ENCODE data around the gene YJEFN3.
A peak's percentile ranks its signal among the peaks of the same experiment; 100 is the strongest.

Gene YJEFN3

DNA sequence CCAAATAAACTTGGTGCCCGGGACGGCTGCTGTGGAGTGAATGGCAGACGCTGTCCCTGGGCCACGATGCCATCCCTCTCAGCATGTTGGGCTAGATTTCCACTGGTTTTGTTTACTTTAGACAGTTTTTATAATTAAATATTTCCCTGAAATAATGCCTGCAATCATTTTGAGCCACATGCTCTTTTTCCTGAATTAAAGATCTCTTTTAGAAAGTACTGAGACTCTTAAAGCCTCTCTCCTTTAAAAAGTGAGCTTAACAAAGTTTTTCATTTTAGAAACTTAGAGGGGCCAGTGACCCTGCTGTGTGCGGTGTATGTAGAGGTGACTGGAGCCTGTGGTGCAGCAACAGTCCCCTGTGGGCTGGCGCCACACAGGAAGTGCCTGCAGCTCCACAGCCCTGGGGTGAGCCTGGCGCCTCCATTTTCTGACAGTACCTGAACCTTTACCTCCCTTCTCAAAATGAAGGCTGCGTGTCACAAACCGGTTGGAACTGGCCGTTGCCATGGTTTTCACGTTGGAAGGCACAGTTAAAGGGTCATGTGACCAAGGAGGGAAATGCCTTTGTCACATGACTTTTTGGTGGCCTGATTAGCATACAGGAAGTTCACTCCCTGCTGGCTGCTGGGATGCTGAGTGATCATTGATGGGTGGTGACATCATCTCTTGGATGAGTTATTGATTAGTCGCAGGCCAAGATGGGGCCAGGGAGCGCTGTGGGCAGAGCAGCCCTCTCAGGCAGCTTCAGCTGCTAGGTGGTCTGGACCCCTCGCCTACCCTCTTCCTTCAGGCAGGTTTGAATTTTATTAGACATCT is 39.6 kb upstream of the YJEFN3 start:
- H3K27ac ChIP-seq (ENCODE audit: low read length), result no peak overlapping the region
- H3K9me3 ChIP-seq (ENCODE audit: control insufficient read depth, insufficient read depth, low read length), result no peaks in the 10 kb centered on the region
- no CpG with 5 or more reads among the region's 14 CpGs for WGBS (ENCODE audit: insufficient coverage, insufficient read length)
- H3K27me3 ChIP-seq (ENCODE audit: control insufficient read depth, insufficient read depth, low read length), result no peaks in the 10 kb centered on the region
- DNase-seq (ENCODE audit: low read depth, low spot score), result peak; percentile 84
- no peak overlapping the region for H3K4me3 ChIP-seq (ENCODE audit: low read length)
- peaks cover 9% of the 10 kb centered on the region for H3K36me3 ChIP-seq (ENCODE audit: control insufficient read depth, insufficient read depth, low read length)
- peaks cover 4% of the 10 kb centered on the region for H3K4me1 ChIP-seq (ENCODE audit: control insufficient read depth, insufficient read depth, low read length)

DNA sequence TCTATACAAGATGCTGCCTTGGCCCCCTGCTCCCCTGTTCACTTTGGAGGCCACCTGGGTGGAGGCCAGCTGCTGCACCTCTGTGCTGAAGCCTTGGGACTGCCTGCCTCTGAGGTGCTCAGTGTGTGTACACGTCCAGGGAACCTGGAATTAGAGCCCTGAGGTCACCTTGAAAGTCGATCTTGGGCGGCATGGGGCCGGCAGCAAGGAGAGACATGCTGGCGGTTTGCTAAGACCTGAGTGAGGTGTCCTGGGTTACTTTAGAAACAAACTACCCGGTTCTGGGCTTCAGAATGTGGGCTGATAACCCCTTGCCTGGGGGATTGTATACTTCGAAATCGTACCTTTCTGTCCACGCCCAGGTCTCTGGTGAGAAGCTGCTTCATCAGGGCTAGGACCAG is 38.9 kb upstream of the YJEFN3 start:
- peaks cover 4% of the 10 kb centered on the region for H3K4me1 ChIP-seq (ENCODE audit: control insufficient read depth, insufficient read depth, low read length)

DNA sequence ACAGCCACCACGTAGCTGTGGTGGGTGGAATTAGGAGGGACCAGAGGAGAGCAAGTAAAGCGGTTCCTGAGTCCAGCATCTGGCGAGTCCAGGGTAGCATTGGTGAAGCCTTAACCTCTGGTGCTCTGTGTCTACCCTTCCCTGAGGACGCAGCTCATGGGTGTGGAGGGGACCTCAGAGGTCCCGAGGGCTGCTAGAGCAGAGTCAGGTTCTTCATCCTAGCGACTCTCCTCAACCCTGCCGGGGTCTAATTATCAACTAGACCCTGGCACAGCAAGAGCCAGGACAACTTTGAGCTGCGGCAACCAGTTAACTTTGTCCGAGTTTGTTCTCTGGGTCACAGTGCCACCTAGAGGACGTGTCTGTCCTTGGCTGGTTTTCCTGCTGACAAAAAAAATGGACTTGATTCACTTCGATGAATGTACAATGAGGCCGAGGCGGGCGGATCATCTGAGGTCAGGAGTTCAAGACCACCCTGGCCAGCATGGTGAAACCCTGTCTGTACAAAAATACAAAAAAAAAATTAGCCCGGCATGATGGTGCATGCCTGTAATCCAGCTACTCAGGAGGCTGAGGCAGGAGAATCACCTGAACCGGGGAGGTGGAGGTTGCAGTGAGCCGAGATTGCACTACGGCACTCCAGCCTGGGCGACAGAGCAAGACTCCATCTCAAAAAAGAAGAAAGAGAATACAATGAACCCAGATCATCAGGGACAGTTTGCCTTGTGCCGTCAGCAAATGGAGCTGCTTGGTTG is 38.3 kb upstream of the YJEFN3 start:
- Histone ChIP-seq H3K4me3 (ENCODE audit: low read length) (no peak overlapping the region), H3K36me3 (ENCODE audit: control insufficient read depth, insufficient read depth, low read length) (peaks cover 16% of the 10 kb centered on the region), H3K4me1 (ENCODE audit: control insufficient read depth, insufficient read depth, low read length) (peaks cover 4% of the 10 kb centered on the region), H3K9me3 (ENCODE audit: control insufficient read depth, insufficient read depth, low read length) (no peaks in the 10 kb centered on the region), H3K27me3 (ENCODE audit: control insufficient read depth, insufficient read depth, low read length) (no peaks in the 10 kb centered on the region), H3K27ac (ENCODE audit: low read length) (no peak overlapping the region)
- DNase-seq (ENCODE audit: low read depth, low spot score), result peak; percentile 63
- WGBS (ENCODE audit: insufficient coverage, insufficient read length), result no CpG with 5 or more reads among the region's 20 CpGs

More for the DNA sequence above, 38.9 kb upstream of the YJEFN3 start:
- Histone ChIP-seq H3K9me3 (ENCODE audit: control insufficient read depth, insufficient read depth, low read length) (no peaks in the 10 kb centered on the region), H3K36me3 (ENCODE audit: control insufficient read depth, insufficient read depth, low read length) (peaks cover 14% of the 10 kb centered on the region), H3K27me3 (ENCODE audit: control insufficient read depth, insufficient read depth, low read length) (no peaks in the 10 kb centered on the region), H3K27ac (ENCODE audit: low read length) (no peak overlapping the region), H3K4me3 (ENCODE audit: low read length) (no peak overlapping the region)
- no peak for DNase-seq (ENCODE audit: low read depth, low spot score)
- no CpG with 5 or more reads among the region's 9 CpGs for WGBS (ENCODE audit: insufficient coverage, insufficient read length)

DNA sequence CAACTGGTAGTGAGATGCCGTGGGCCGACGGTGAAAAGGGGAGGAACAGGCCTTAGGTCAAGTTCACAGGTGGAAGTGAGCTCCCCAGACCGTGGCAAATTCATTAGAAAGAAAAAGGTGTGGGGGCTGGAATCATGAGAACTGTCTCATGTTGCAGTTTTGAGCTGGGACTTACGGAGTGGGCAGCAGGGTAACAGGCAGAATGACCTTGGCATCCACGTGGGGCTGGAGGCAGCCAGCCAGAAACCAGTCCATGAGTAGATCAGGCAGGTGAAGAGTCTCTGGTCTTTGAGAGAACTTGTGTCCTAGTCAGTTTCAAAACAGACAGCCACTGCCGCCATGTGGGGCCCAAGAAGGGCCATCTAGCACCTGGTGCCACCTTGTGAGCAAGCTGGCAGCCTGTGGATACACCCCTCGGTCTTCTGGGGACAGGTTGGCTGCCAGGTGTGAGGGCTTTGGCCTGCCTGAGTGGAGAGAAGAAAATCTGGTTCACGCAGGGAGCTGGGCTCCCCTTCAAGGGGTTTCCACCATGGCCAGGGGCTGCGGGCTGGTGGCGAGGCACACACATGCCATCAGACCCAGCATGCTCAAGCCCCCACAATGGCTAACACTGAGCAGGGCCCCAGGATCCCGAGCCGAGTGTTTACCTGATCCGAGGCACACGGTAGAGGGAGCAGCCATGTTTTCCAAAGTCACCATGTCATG is 37.2 kb upstream of the YJEFN3 start:
- WGBS (ENCODE audit: insufficient coverage, insufficient read length), result no CpG with 5 or more reads among the region's 15 CpGs
- no peak overlapping the region for H3K27ac ChIP-seq (ENCODE audit: low read length)

DNA sequence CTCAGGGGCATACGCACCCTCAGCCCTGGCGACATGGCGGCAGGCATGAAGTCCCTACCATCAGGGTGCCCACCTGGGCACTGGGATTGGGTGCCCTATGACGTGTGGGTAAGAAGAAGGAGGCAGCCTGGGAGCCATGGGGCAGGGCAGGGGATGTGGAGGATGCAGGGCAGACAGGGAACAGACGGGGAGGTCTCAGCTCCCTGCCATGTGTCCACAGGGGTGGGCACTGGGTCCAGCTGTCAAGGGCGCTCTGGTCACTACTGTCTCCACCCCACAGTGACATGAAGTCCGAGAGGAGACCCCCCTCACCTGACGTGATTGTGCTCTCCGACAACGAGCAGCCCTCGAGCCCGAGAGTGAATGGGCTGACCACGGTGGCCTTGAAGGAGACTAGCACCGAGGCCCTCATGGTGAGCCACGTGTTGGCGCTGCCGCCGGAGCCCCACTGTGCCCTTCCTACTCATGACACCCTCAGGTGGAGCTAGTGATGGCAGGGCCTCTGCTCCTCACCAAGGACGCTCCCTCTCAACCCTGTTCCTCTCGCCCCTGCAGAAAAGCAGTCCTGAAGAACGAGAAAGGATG is 36.6 kb upstream of the YJEFN3 start:
- Histone ChIP-seq H3K36me3 (ENCODE audit: control insufficient read depth, insufficient read depth, low read length) (peaks cover 27% of the 10 kb centered on the region), H3K4me3 (ENCODE audit: low read length) (no peak overlapping the region), H3K9me3 (ENCODE audit: control insufficient read depth, insufficient read depth, low read length) (no peaks in the 10 kb centered on the region), H3K27ac (ENCODE audit: low read length) (no peak overlapping the region), H3K4me1 (ENCODE audit: control insufficient read depth, insufficient read depth, low read length) (peaks cover 4% of the 10 kb centered on the region), H3K27me3 (ENCODE audit: control insufficient read depth, insufficient read depth, low read length) (no peaks in the 10 kb centered on the region)
- no CpG with 5 or more reads among the region's 21 CpGs for WGBS (ENCODE audit: insufficient coverage, insufficient read length)
- no peak for DNase-seq (ENCODE audit: low read depth, low spot score)

More for the DNA sequence above, 37.2 kb upstream of the YJEFN3 start:
- H3K36me3 ChIP-seq (ENCODE audit: control insufficient read depth, insufficient read depth, low read length), result peaks cover 25% of the 10 kb centered on the region
- no peaks in the 10 kb centered on the region for H3K27me3 ChIP-seq (ENCODE audit: control insufficient read depth, insufficient read depth, low read length)
- DNase-seq (ENCODE audit: low read depth, low spot score), result no peak
- no peak overlapping the region for H3K4me3 ChIP-seq (ENCODE audit: low read length)
- peaks cover 4% of the 10 kb centered on the region for H3K4me1 ChIP-seq (ENCODE audit: control insufficient read depth, insufficient read depth, low read length)
- no peaks in the 10 kb centered on the region for H3K9me3 ChIP-seq (ENCODE audit: control insufficient read depth, insufficient read depth, low read length)

DNA sequence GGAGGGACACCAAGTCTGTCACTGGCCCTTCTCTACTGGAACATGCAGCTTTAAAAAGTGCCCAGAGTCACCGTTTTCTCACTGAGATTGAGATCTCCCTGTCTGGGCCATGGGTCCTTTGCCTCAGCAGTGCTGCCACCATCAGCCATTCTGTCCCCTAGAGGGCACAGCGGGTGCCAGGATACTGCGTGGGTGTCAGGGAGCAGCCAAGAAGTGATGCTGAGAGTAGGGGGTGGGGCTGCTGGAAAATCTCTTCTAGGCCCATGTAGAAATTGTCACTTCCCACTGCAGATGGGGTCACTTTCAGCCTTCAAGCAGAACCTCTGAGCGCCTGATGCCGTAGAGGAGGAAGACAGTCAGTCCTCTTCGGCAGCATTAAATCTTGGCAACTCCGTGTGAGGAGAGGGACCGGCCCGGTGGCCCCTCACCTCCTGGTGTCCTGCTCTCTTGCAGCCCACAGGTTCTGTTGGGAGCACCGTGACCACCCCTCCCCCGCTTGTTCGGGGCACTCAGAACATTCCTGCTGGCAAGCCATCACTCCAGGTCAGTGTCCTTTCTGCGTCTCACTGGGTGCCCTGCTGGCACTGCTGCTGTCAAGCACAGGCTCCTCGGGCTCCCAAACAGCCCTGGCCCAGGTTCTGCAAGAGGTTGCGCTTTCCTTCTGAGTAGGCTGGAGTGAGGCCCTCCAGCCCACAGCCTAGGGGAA is 34.7 kb upstream of the YJEFN3 start:
- no peak overlapping the region for H3K4me3 ChIP-seq (ENCODE audit: low read length)
- no peaks in the 10 kb centered on the region for H3K27me3 ChIP-seq (ENCODE audit: control insufficient read depth, insufficient read depth, low read length)
- H3K4me1 ChIP-seq (ENCODE audit: control insufficient read depth, insufficient read depth, low read length), result peaks cover 2% of the 10 kb centered on the region; the same call in 1 of the 2 replicates
- no CpG with 5 or more reads among the region's 15 CpGs for whole genome bisulfite sequencing (ENCODE audit: insufficient coverage, insufficient read length)
- no peak for DNase-seq (ENCODE audit: low read depth, low spot score)
- H3K27ac ChIP-seq (ENCODE audit: low read length), result no peak overlapping the region
- H3K36me3 ChIP-seq (ENCODE audit: control insufficient read depth, insufficient read depth, low read length), result peaks cover 37% of the 10 kb centered on the region
- H3K9me3 ChIP-seq (ENCODE audit: control insufficient read depth, insufficient read depth, low read length), result no peaks in the 10 kb centered on the region

DNA sequence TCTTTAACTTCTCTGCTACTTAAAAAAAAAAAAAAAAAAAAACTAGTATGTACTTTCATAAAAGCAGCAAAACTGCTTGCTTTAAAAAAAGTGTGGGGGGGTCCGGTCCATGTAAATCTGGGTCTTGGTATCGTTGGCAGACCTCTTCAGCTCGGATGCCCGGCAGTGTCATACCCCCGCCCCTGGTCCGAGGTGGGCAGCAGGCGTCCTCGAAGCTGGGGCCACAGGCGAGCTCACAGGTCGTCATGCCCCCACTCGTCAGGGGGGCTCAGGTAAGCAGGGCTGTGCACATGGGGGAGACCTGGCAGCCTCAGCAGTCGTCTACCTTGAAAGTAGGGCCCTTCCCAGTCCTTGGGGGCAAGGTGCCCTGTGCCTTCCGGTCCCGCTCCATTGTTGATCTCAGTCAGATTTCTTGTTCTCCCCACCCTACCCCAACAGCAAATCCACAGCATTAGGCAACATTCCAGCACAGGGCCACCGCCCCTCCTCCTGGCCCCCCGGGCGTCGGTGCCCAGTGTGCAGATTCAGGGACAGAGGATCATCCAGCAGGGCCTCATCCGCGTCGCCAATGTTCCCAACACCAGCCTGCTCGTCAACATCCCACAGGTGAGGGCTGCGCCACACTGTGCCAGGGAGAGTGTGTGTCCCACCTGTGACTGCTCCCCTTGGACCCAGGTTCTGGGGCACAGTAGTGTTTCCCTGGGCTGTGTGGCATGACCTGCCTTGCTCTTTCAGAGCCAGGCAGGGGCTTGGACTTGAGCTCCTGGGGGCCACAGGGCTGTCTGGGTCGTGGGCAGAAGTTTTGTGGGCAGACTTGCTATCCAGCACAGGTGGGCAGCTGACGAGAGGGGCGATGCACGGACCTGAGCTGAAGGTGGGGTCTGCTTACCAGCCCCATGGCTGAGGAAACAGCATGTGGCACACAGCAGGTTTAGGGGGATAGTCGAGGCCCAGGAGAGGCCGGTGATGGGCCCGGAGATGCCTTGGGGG is 32.8 kb upstream of the YJEFN3 start:
- no CpG with 5 or more reads among the region's 30 CpGs for WGBS (ENCODE audit: insufficient coverage, insufficient read length)
- Histone ChIP-seq H3K9me3 (ENCODE audit: control insufficient read depth, insufficient read depth, low read length) (no peaks in the 10 kb centered on the region), H3K4me1 (ENCODE audit: control insufficient read depth, insufficient read depth, low read length) (no peaks in the 10 kb centered on the region), H3K36me3 (ENCODE audit: control insufficient read depth, insufficient read depth, low read length) (peaks cover 50% of the 10 kb centered on the region), H3K27me3 (ENCODE audit: control insufficient read depth, insufficient read depth, low read length) (no peaks in the 10 kb centered on the region), H3K27ac (ENCODE audit: low read length) (no peak overlapping the region), H3K4me3 (ENCODE audit: low read length) (no peak overlapping the region)
- DNase-seq (ENCODE audit: low read depth, low spot score), result no peak

DNA sequence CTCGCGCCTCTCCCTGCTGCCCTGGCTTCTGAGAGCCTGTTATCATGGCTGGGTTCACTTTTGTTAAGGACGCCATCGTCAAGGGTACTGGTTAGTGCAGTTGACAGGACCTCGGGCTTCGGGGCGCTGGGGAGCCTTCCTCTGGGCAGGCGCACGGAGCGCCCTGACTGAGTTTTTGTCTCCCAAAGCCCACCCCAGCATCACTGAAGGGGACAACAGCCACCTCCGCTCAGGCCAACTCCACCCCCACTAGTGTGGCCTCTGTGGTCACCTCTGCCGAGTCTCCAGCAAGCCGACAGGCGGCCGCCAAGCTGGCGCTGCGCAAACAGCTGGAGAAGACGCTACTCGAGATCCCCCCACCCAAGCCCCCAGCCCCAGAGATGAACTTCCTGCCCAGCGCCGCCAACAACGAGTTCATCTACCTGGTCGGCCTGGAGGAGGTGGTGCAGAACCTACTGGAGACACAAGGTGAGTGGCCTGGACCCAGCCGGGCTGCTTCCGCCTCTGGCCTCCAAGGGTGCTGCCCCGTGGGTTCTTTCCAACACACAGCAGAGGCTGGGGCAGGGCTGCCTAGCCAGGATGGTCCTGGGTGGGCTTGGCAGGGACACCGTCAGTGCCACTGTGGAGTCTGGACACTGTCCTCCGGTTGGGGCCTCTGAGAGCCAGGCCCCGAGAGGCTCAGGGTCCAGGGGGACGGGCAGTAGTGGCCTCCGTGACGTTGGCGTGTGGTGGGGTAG is 30.3 kb upstream of the YJEFN3 start:
- H3K4me3 ChIP-seq (ENCODE audit: low read length), result no peak overlapping the region
- H3K9me3 ChIP-seq (ENCODE audit: control insufficient read depth, insufficient read depth, low read length), result no peaks in the 10 kb centered on the region
- H3K27me3 ChIP-seq (ENCODE audit: control insufficient read depth, insufficient read depth, low read length), result no peaks in the 10 kb centered on the region
- WGBS (ENCODE audit: insufficient coverage, insufficient read length), result no CpG with 5 or more reads among the region's 33 CpGs
- peaks cover 63% of the 10 kb centered on the region for H3K36me3 ChIP-seq (ENCODE audit: control insufficient read depth, insufficient read depth, low read length)
- DNase-seq (ENCODE audit: low read depth, low spot score), result no peak
- H3K27ac ChIP-seq (ENCODE audit: low read length), result no peak overlapping the region
- no peaks in the 10 kb centered on the region for H3K4me1 ChIP-seq (ENCODE audit: control insufficient read depth, insufficient read depth, low read length)

Measured in iPS DF 6.9 (cell line).